ENCODE results near the gene PIGQ.

GRCh38 chr16:603933-604332 is 34.2 kb downstream of the PIGQ start:
- TF ChIP-seq MXI1 (IDR thresholded peaks at IDR 0.05; ENCODE audit: borderline replicate concordance, low read depth, low read length) (no peak), CTCF (conservative IDR thresholded peaks at IDR 0.05; ENCODE audit: low read depth, low read length) (no peak), SMC3 (IDR thresholded peaks at IDR 0.05; ENCODE audit: low read depth, low read length) (no peak), CEBPB (IDR thresholded peaks at IDR 0.05; ENCODE audit: low read depth, low read length) (no peak), POLR2A (IDR thresholded peaks at IDR 0.05; ENCODE audit: low read depth, low read length) (no peak), RFX5 (IDR thresholded peaks at IDR 0.05; ENCODE audit: low read depth, low read length) (no peak), BHLHE40 (IDR thresholded peaks at IDR 0.05; ENCODE audit: low read depth, low read length) (no peak), RAD21 (IDR thresholded peaks at IDR 0.05; ENCODE audit: low read length) (no peak), RCOR1 (IDR thresholded peaks at IDR 0.05; ENCODE audit: insufficient replicate concordance, low read length) (no peak), CHD1 (IDR thresholded peaks at IDR 0.05; ENCODE audit: low read depth, low read length) (no peak), USF2 (IDR thresholded peaks at IDR 0.05; ENCODE audit: low read depth, low read length) (no peak), FOS (IDR thresholded peaks at IDR 0.05; ENCODE audit: low read depth, low read length) (no peak), ELK1 (IDR thresholded peaks at IDR 0.05; ENCODE audit: borderline replicate concordance, low read depth, low read length) (no peak)

All from IMR-90 (cell line).